ENCODE measurements around the gene NIPAL4.
A peak's percentile ranks its signal among the peaks of the same experiment; 100 is the strongest.

Gene NIPAL4

DNA sequence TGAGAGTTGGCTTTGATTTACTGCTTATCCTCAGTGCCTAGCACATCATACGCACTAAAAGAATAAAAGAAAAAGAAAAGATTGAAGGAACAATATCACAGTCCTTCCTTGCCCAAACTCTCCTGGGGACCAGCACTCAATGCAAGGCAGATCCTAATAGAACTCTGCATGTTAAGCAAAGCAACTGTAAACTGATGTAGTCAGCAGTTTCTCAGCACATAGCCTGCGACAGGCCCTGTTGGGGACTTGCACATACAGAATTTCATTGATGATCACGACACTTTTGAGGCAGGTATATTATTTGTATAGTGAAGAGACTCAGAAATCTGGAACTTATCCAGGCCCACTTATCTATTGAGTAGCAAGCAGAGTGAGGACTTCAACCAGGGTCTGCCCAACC, 15.4 kb downstream of the NIPAL4 start:
- no peak for DNase-seq (ENCODE audit: low read depth, low spot score)
- TF ChIP-seq, protein P1, sequence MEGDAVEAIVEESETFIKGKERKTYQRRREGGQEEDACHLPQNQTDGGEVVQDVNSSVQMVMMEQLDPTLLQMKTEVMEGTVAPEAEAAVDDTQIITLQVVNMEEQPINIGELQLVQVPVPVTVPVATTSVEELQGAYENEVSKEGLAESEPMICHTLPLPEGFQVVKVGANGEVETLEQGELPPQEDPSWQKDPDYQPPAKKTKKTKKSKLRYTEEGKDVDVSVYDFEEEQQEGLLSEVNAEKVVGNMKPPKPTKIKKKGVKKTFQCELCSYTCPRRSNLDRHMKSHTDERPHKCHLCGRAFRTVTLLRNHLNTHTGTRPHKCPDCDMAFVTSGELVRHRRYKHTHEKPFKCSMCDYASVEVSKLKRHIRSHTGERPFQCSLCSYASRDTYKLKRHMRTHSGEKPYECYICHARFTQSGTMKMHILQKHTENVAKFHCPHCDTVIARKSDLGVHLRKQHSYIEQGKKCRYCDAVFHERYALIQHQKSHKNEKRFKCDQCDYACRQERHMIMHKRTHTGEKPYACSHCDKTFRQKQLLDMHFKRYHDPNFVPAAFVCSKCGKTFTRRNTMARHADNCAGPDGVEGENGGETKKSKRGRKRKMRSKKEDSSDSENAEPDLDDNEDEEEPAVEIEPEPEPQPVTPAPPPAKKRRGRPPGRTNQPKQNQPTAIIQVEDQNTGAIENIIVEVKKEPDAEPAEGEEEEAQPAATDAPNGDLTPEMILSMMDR (IDR thresholded peaks at IDR 0.05; ENCODE audit: insufficient read depth, low read length, missing control alignments), result no peak
- H3K4me3 ChIP-seq (ENCODE audit: low read depth, low read length), result no peak overlapping the region
- CTCF ChIA-PET, result interaction anchor here (0.7 to 13.7 kb wide), 9 partner anchors 10 to 268 kb away, joined by 3 to 272 read pairs (median 33); partner anchors contain the start of gene LSM11
- POLR2A ChIA-PET, result no interaction called here

DNA sequence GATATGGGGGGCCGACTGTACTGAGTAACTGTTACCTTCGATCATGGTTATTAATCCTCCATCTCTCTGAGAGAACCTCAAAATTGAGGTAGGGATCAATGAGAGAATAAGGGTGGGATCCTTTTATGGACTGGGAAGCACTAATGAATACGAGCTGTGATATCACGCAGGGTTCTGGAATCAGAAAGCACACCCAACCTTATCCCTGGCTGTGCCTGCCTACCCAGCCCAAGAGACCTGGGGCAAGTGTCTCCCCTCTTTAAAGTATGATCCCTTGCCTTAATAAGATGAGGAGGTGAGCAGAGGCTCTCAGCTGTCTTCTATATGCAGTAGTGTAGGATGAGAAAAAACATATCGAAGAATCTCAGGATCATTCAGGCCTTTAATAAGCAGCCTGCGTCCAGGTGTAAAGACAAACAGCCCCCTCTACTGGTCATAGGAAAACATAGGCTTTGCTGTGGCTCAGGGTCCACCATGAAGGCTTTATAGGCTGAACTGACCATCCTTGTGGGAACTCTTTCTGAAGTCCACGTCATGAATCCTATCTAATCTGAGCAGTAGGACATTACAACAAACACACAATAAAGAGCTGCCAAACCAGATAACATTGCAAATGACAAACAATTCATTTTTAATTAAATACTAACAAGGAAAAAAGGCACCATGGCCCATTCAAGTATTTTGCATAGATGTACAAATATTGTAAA, 16.8 kb downstream of the NIPAL4 start:
- CTCF ChIA-PET, result interaction anchor here (0.6 to 13.7 kb wide), 53 partner anchors 8 to 1864 kb away, joined by 3 to 272 read pairs (median 4); partner anchors contain the start of gene LSM11
- POLR2A ChIA-PET, result interaction anchor here (0.7 kb wide), 1 partner anchor 150 kb away, joined by 3 read pairs; no protein-coding TSS in a partner anchor
- H3K4me3 ChIP-seq (ENCODE audit: low read depth, low read length), result no peak overlapping the region
- peak; percentile 29 for DNase-seq (ENCODE audit: low read depth, low spot score)
- TF ChIP-seq, protein P1 (IDR thresholded peaks at IDR 0.05; ENCODE audit: insufficient read depth, low read length, missing control alignments), result peak; percentile 73

DNA sequence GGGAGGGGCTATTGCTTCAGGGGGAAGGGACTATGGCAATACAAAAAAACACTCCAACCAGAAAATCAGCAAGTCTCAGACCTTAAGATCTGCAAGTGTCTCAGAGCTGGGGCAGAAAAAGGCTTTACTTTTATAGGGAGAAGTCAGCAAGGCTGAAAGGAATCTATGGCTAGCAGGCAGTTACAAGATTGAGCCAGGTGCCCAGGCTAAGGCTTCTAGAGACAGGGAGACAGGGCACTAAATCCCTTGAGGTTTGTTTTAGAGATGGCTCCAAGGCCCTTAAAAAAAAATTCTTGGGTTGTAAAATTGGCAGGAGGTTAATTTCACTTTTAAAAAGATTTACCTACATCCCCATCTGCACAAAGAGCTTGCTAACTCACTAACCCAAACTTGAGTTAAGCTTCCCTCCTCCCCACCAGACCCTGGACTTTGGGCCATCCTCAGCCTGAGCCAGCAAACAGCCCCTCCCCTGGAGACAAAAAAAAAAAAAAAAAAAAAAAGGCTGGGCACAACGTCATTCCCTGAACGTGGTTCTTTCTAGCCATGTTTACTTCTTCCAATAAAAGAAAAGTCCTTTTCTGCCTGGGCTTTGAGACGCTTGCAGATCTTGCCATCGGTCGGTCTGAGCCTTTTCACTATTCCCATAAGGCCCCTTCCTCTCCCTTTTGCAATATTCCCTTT, 17.9 kb downstream of the NIPAL4 start:
- H3K4me3 ChIP-seq (ENCODE audit: low read depth, low read length), result no peak overlapping the region
- ChIA-PET POLR2A (no interaction called here), CTCF (interaction anchor here (0.8 to 13.7 kb wide), 32 partner anchors 7 to 270 kb away, joined by 3 to 272 read pairs (median 8); partner anchors contain the start of gene LSM11)
- no peak for DNase-seq (ENCODE audit: low read depth, low spot score)
- TF ChIP-seq, protein P1 (IDR thresholded peaks at IDR 0.05; ENCODE audit: insufficient read depth, low read length, missing control alignments), result no peak

DNA sequence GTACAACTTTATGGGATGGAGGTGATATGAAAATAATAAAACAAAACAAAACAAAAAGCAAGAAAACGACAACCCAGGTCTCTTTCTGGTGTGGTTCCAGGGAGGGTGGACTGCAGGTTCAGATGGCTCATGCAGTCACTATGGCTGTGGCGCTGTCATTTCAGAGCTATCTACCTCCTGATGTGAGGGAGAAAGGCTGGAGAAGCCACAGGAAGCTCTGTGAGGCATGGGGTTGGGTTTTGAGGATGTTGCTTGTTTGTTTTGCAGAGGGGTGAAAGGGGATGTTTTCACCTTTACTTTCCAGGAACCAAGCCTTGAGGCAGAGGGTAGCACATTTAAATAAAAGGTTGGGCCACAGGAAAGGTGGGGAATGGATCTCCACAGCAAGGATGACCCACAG, 18.7 kb downstream of the NIPAL4 start:
- TF ChIP-seq, protein P1 (IDR thresholded peaks at IDR 0.05; ENCODE audit: insufficient read depth, low read length, missing control alignments), result no peak
- CTCF ChIA-PET, result interaction anchor here (0.8 to 13.7 kb wide), 11 partner anchors 8 to 264 kb away, joined by 3 to 272 read pairs (median 11); partner anchors contain the start of gene LSM11
- no peak overlapping the region for H3K4me3 ChIP-seq (ENCODE audit: low read depth, low read length)
- no peak for DNase-seq (ENCODE audit: low read depth, low spot score)
- POLR2A ChIA-PET, result no interaction called here

DNA sequence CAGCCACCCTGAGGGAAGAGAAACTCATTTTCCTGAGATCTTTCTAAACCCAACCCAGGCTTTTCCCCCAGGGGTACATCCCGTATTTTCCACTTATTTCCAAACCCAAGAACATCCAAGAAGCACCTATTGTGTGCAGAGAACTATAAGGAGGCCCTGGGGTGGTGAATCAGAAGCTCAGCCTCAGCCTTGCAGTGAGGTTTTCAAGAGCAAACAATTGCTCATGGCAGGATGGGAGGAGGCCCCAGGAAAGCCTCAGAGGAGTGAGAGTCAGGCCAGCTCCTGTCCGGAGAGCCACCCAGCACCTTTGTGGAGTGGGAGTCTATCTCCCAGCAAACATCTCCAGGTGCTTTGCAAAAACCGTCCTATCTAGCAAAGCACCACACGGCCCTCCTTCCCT, 19.2 kb downstream of the NIPAL4 start:
- no peak overlapping the region for H3K4me3 ChIP-seq (ENCODE audit: low read depth, low read length)

More for the DNA sequence above, 19.2 kb downstream of the NIPAL4 start:
- CTCF ChIA-PET, result interaction anchor here (0.8 to 13.7 kb wide), 11 partner anchors 9 to 264 kb away, joined by 3 to 272 read pairs (median 9); partner anchors contain the start of gene LSM11
- no peak for DNase-seq (ENCODE audit: low read depth, low spot score)
- TF ChIP-seq, protein P1 (IDR thresholded peaks at IDR 0.05; ENCODE audit: insufficient read depth, low read length, missing control alignments), result no peak
- POLR2A ChIA-PET, result no interaction called here

Data from AG04449 (cell line).